Measurements from ENCODE around the gene RTEL1.

GRCh38 chr20:63658749-63659187 lies 656 bp downstream of the RTEL1 start:
- TF ChIP-seq, protein P1, sequence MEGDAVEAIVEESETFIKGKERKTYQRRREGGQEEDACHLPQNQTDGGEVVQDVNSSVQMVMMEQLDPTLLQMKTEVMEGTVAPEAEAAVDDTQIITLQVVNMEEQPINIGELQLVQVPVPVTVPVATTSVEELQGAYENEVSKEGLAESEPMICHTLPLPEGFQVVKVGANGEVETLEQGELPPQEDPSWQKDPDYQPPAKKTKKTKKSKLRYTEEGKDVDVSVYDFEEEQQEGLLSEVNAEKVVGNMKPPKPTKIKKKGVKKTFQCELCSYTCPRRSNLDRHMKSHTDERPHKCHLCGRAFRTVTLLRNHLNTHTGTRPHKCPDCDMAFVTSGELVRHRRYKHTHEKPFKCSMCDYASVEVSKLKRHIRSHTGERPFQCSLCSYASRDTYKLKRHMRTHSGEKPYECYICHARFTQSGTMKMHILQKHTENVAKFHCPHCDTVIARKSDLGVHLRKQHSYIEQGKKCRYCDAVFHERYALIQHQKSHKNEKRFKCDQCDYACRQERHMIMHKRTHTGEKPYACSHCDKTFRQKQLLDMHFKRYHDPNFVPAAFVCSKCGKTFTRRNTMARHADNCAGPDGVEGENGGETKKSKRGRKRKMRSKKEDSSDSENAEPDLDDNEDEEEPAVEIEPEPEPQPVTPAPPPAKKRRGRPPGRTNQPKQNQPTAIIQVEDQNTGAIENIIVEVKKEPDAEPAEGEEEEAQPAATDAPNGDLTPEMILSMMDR (IDR thresholded peaks at IDR 0.05) = no peak
- no peak for TF ChIP-seq POLR2A (IDR thresholded peaks at IDR 0.05)

Measured in right lobe of liver (tissue), 4 donors.